Nephron progenitor cell (in vitro differentiated cells): ENCODE results near the gene FAM171A2.
"Not testable (repeated sequence)": the region's sequence is repeated elsewhere in the genome, so short reads cannot be mapped to it uniquely, and the experiment has no call there.

Experiments
- DNase-seq: peaks from one replicate; pipeline ENCODE4 v3.0.0; 2021
- H3K27ac Mint-ChIP-seq: 2 replicates; pipeline ENCODE4 v1.8.0; 2021; ENCODE audit warnings: mild to moderate bottlenecking, moderate library complexity, mixed read lengths
- H3K27me3 Mint-ChIP-seq: 2 replicates; pipeline ENCODE4 v1.8.0; 2021; ENCODE audit warnings: mild to moderate bottlenecking, low read depth, mixed read lengths; ENCODE audit not compliant: poor library complexity
- H3K36me3 Mint-ChIP-seq: 2 replicates; pipeline ENCODE4 v1.8.0; 2021; ENCODE audit warnings: low read depth, mixed read lengths
- H3K4me1 Mint-ChIP-seq: 2 replicates; pipeline ENCODE4 v1.8.0; 2021; ENCODE audit warnings: mixed read lengths
- H3K4me3 Mint-ChIP-seq: 2 replicates; pipeline ENCODE4 v1.8.0; 2021; ENCODE audit warnings: mild to moderate bottlenecking, moderate library complexity, mixed read lengths
- H3K9me3 Mint-ChIP-seq: 2 replicates; pipeline ENCODE4 v1.8.0; 2021; ENCODE audit warnings: mild to moderate bottlenecking, moderate library complexity, mixed read lengths
- TF ChIP-seq, protein P1 (sequence below): fragments of 200-600 bp; sonication (generic); IDR thresholded peaks from 2 replicates; pipeline ENCODE4 v1.5.0; 2021; ENCODE audit warnings: antibody characterized with exemption

The FAM171A2 gene

DNA sequence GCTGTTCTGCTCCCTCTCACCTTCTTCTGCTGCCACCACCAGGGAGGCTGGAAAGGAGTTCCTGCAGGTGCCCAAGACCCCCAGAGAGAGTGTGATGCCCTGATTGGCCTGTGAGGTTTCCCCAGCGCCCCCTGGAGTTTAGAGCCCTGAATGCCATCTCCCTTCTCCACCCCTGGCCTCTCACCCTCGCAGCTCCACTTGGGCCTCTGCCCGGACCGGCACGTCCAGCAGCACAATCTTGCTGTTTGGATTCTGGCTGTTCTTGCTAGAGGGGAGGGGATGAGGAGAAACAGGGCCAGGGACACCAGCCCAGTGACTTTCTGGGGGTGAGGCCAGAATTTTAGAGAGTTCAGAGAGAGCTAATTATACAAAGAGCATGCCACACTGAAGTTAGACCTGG lies 12.5 kb upstream of the FAM171A2 start:
- Mint-ChIP-seq H3K27ac (no peak overlapping the region), H3K4me3 (no peak overlapping the region), H3K27me3 (peaks cover 13% of the 10 kb centered on the region), H3K4me1 (peaks cover 27% of the 10 kb centered on the region), H3K36me3 (no peaks in the 10 kb centered on the region), H3K9me3 (no peaks in the 10 kb centered on the region)
- peak; percentile 47 for DNase-seq
- TF ChIP-seq, protein P1, sequence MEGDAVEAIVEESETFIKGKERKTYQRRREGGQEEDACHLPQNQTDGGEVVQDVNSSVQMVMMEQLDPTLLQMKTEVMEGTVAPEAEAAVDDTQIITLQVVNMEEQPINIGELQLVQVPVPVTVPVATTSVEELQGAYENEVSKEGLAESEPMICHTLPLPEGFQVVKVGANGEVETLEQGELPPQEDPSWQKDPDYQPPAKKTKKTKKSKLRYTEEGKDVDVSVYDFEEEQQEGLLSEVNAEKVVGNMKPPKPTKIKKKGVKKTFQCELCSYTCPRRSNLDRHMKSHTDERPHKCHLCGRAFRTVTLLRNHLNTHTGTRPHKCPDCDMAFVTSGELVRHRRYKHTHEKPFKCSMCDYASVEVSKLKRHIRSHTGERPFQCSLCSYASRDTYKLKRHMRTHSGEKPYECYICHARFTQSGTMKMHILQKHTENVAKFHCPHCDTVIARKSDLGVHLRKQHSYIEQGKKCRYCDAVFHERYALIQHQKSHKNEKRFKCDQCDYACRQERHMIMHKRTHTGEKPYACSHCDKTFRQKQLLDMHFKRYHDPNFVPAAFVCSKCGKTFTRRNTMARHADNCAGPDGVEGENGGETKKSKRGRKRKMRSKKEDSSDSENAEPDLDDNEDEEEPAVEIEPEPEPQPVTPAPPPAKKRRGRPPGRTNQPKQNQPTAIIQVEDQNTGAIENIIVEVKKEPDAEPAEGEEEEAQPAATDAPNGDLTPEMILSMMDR: peak; percentile 43

GRCh38 chr17:44375196-44376017 lies 11.8 kb upstream of the FAM171A2 start:
- TF ChIP-seq, protein P1: no peak
- Mint-ChIP-seq H3K4me1 (peaks cover 27% of the 10 kb centered on the region), H3K27ac (no peak overlapping the region), H3K9me3 (no peaks in the 10 kb centered on the region), H3K36me3 (no peaks in the 10 kb centered on the region), H3K4me3 (no peak overlapping the region), H3K27me3 (peaks cover 10% of the 10 kb centered on the region)
- no peak for DNase-seq

DNA sequence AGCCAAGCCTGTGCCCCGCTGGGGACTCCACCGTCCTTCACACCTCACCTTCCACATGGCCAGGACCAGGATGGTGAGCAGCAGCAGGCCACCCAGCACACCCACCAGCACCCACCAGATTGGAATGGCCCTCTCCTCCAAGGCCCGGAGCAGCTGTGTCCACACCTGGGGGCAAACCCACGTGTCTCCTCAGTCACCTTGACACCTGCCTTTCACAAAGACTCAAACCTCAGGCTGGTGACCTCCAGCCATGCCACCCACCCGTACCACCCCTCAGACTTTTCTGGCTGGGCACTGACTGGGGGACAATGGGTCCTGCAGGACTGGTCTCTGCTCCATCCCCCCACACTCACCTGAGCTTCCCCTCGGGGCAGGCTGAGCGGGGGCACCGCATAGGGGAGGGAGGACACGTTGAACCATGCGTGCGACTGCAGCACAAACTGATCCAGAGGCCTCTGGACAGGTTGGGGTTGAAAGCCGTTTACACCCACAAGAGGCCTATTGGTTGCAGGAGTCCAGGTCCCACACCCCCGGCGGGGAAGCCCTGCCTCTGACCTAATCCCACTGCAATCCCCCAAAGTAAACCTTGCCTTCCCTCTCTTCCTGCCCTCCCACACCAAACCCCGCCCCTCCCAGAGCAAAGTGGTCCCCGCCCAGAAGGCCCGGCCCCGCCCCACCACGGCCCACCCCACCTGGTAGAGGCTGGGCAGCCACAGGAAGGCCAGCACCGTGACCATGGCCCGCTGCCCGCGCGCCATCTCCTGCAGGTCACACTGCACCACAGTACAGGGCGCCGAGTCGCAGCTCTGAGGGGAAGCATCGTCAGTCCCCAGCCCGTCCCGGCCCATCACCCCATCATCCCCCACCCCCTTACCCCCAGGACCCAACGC lies 10.9 kb upstream of the FAM171A2 start:
- DNase-seq: peak; percentile 66
- Mint-ChIP-seq H3K4me1 (peaks cover 32% of the 10 kb centered on the region), H3K4me3 (no peak overlapping the region), H3K9me3 (no peaks in the 10 kb centered on the region), H3K36me3 (no peaks in the 10 kb centered on the region), H3K27ac (no peak overlapping the region), H3K27me3 (peaks cover 10% of the 10 kb centered on the region)
- TF ChIP-seq, protein P1: no peak

DNA sequence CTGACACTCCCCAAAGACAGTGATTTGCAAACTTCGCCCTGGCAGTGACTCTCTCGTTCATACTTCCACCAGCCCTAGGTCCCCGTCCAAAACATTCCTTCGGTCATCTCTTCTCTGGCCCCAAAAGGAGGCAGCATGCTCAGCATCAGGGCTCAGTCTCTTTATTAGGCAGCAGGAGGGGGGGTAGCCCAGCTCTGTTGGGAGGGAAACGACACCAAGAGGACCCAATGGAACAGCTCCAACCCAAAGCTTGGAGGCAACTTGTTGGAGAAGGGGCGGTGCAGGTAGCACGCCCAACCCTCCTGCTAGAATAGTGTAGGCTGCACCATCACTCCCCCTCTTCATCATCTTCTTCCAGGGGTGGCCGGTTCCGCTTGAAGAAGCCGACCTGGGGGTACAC lies 8.4 kb upstream of the FAM171A2 start:
- peaks cover 15% of the 10 kb centered on the region for H3K27me3 Mint-ChIP-seq
- H3K9me3 Mint-ChIP-seq: peaks cover 7% of the 10 kb centered on the region
- no peak overlapping the region for H3K4me3 Mint-ChIP-seq
- no peaks in the 10 kb centered on the region for H3K36me3 Mint-ChIP-seq
- H3K27ac Mint-ChIP-seq: no peak overlapping the region
- TF ChIP-seq, protein P1: no peak
- no peak for DNase-seq
- peaks cover 36% of the 10 kb centered on the region for H3K4me1 Mint-ChIP-seq

DNA sequence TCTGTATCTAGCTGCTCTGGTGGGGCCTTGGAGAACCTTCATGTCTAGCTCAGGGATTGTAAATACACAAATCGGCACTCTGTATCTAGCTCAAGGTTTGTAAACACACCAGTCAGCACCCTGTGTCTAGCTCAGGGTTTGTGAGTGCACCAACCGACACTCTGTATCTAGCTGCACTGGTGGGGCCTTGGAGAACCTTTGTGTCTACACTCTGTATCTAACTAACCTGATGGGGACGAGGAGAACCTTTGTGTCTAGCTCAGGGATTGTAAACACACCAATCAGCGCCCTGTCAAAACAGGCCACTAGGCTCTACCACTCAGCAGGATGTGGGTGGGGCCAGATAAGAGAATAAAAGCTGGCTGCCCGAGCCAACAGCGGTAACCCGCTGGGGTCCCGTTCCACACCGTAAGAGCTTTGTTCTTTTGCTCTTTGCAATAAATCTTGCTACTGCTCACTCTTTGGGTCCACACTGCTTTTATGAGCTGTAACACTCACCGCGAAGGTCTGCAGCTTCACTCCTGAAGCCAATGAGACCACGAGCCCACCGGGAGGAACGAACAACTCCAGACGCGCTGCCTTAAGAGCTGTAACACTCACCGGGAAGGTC lies 5.9 kb upstream of the FAM171A2 start:
- Mint-ChIP-seq H3K4me1 (peaks cover 33% of the 10 kb centered on the region), H3K4me3 (peak overlapping the region; percentile 72), H3K27ac (peak overlapping the region; percentile 97), H3K27me3 (peaks cover 28% of the 10 kb centered on the region)
- not testable (repeated sequence) for H3K36me3 Mint-ChIP-seq, DNase-seq, H3K9me3 Mint-ChIP-seq

DNA sequence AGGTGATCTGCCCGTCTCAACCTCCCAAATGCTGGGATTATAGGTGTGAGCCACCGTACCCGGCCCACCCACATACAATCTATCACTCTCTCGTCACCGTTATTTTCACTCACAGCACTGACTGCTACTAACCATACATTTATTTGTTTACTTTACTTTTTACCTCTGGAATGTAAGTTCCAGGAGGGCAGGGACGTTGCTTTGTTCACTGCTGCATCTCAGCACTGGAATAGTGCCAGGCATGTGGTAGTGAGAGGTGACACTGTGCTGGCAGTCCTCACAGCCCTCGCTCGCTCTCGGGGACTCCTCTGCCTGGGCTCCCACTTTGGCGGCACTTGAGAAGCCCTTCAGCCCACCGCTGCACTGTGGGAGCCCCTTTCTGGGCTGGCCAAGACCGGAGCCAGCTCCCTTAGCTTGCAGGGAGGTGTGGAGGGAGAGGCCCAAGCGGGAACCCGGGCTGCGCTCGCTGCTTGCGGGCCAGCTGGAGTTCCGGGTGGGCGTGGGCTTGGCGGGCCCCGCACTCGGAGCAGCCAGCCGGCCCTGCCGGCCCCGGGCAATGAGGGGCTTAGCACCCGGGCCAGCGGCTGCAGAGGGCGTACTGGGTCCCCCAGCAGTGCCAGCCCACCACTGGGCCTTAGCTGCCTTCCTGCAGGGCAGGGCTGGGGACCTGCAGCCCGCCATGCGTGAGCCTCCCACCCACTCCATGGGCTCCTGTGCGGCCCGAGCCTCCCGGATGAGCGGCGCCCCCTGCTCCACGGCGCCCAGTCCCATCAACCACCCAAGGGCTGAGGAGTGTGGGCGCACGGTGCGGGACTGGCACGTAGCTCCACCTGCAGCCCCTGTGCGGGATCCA lies 5.0 kb upstream of the FAM171A2 start:
- H3K27ac Mint-ChIP-seq, H3K9me3 Mint-ChIP-seq, H3K36me3 Mint-ChIP-seq, H3K4me3 Mint-ChIP-seq, DNase-seq: not testable (repeated sequence)
- peaks cover 28% of the 10 kb centered on the region for H3K4me1 Mint-ChIP-seq
- peaks cover 31% of the 10 kb centered on the region for H3K27me3 Mint-ChIP-seq
